Right atrium auricular region (tissue), 2 donors: ENCODE data around the gene DPEP2. TPM values are rescaled to one million over a fixed set of nuclear protein-coding genes. Genes with fewer than 3 reads are reported as not detected.
"Not testable (repeated sequence)": the region's sequence is repeated elsewhere in the genome, so short reads cannot be mapped to it uniquely, and the experiment has no call there.

Experiments
- DNase-seq: peaks from one replicate; pipeline ENCODE4 v3.0.0-alpha.2; 2019; ENCODE audit warnings: low spot score
- H3K27ac ChIP-seq, 2 donors: fragments of 200-600 bp; sonication (generic); 1 replicate in 1 of 2; 2 replicates in 1 of 2; pipeline ENCODE4 v1.5.1; 2016 to 2019
- H3K27me3 ChIP-seq, 2 donors: fragments of 200-600 bp; sonication (generic); one replicate each; pipeline versions ENCODE4 v1.5.1 to v1.6.0; 2017 to 2019
- H3K36me3 ChIP-seq: fragments of 200-600 bp; sonication (generic); one replicate; pipeline ENCODE4 v1.5.1; 2016
- H3K4me1 ChIP-seq, 2 donors: fragments of 200-600 bp; sonication (generic); one replicate each; pipeline versions ENCODE4 v1.5.1 to v1.6.0; 2017 to 2019
- H3K4me3 ChIP-seq, 2 donors: fragments of 200-600 bp; sonication (generic); 1 replicate in 1 of 2; 2 replicates in 1 of 2; pipeline ENCODE4 v1.5.1; 2017 to 2019; ENCODE audit warnings: mild to moderate bottlenecking in 1 of 2, moderate library complexity in 1 of 2
- H3K9me3 ChIP-seq, 2 donors: fragments of 200-600 bp; sonication (generic); one replicate each; pipeline ENCODE4 v1.5.1; 2019
- CTCF ChIP-seq, 2 donors: fragments of 200-600 bp; sonication (generic); IDR thresholded peaks; one replicate each; pipeline ENCODE4 v1.5.1; 2019; ENCODE audit warnings: antibody characterized with exemption in 2 of 2
- total RNA-seq, 2 donors: library from RNA; depleted of rRNA; stranded (reverse); fragments of >200 nt; gene quantifications; one replicate each; pipeline ENCODE4 v1.1.0, GENCODE V29; 2016

Gene DPEP2
- total RNA-seq, 2 donors from 2014 or later: 0.85 to 1.6 TPM

GRCh38 chr16:68037841-68038597, 38.7 kb upstream of the DPEP2 start:
- Histone ChIP-seq H3K9me3 (no peaks in the 10 kb centered on the region), H3K27me3 (no peaks in the 10 kb centered on the region), H3K4me3 (no peak overlapping the region), H3K27ac (no peak overlapping the region), H3K4me1 (no peaks in the 10 kb centered on the region), H3K36me3 (no peaks in the 10 kb centered on the region)
- no peak for DNase-seq
- TF ChIP-seq CTCF (IDR thresholded peaks at IDR 0.05): no peak

GRCh38 chr16:68035227-68035626, 35.9 kb upstream of the DPEP2 start:
- no peak overlapping the region for H3K27ac ChIP-seq

DNA sequence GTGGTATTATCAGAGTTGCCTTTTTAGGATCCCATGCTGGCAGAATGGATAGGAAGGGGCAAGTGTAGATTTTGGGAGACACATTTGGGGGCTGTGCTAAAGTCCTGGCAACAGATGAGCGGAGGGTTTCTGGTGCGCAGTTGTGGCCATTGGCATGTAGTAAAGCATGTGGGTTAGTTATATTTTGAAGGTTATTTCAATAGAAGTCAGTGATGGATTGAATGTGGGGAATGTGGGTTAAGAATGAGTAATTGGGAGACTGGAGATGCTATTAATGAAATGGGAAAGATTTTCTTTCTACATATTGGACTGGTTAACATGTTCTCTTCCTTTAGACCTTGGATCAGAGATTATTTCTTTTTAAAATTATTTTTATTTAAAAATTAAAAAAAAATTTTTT, 33.8 kb upstream of the DPEP2 start:
- no peaks in the 10 kb centered on the region for H3K36me3 ChIP-seq
- DNase-seq: no peak
- H3K4me1 ChIP-seq: no peaks in the 10 kb centered on the region
- no peak for TF ChIP-seq CTCF (IDR thresholded peaks at IDR 0.05)
- H3K27me3 ChIP-seq: no peaks in the 10 kb centered on the region
- no peaks in the 10 kb centered on the region for H3K9me3 ChIP-seq
- no peak overlapping the region for H3K27ac ChIP-seq
- H3K4me3 ChIP-seq: no peak overlapping the region

More at GRCh38 chr16:68035227-68035626, 35.9 kb upstream of the DPEP2 start:
- no peaks in the 10 kb centered on the region for H3K4me1 ChIP-seq
- no peaks in the 10 kb centered on the region for H3K9me3 ChIP-seq
- H3K4me3 ChIP-seq: no peak overlapping the region
- no peaks in the 10 kb centered on the region for H3K27me3 ChIP-seq
- no peak for TF ChIP-seq CTCF (IDR thresholded peaks at IDR 0.05)
- DNase-seq: no peak
- H3K36me3 ChIP-seq: no peaks in the 10 kb centered on the region

GRCh38 chr16:68031951-68032350, 32.7 kb upstream of the DPEP2 start:
- no peak overlapping the region for H3K27ac ChIP-seq
- H3K9me3 ChIP-seq: no peaks in the 10 kb centered on the region
- TF ChIP-seq CTCF (IDR thresholded peaks at IDR 0.05): no peak
- no peaks in the 10 kb centered on the region for H3K27me3 ChIP-seq
- H3K36me3 ChIP-seq: no peaks in the 10 kb centered on the region
- no peak overlapping the region for H3K4me3 ChIP-seq
- no peak for DNase-seq
- no peaks in the 10 kb centered on the region for H3K4me1 ChIP-seq

- H3K4me3 ChIP-seq, H3K27ac ChIP-seq, H3K27me3 ChIP-seq, H3K9me3 ChIP-seq, H3K36me3 ChIP-seq, H3K4me1 ChIP-seq: not testable (repeated sequence)
- DNase-seq: peak; percentile 74
Observed at GRCh38 chr16:68030108-68030507, 30.8 kb upstream of the DPEP2 start.

DNA sequence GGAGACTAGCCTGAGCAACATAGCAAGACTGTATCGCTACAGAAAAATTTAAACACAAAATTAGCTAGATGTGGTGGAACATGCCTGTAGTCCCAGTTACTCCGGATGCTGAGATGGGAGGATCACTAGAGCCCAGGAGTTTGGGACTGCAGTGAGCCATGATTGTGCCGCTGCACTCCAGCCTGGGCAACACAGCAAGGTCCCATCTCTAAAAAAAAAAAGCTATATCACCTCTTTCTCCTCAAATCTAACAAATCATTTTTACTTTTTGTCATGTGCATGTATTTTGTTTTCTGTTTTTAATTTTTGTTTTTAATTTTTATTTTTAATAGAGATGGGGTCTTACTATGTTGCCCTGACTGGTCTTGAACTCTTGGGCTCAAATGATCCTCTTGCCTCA, 29.7 kb upstream of the DPEP2 start:
- Histone ChIP-seq H3K27me3 (no peaks in the 10 kb centered on the region), H3K36me3 (no peaks in the 10 kb centered on the region), H3K9me3 (no peaks in the 10 kb centered on the region), H3K4me3 (no peak overlapping the region), H3K27ac (no peak overlapping the region), H3K4me1 (peaks cover 0 to 4% of the 10 kb centered on the region in 2 donors)
- no peak for DNase-seq
- TF ChIP-seq CTCF (IDR thresholded peaks at IDR 0.05): no peak
